ENCODE results near the gene STMP1.
"Not testable (repeated sequence)": the region's sequence is repeated elsewhere in the genome, so short reads cannot be mapped to it uniquely, and the experiment has no call there.

The STMP1 gene

GRCh38 chr7:135662373-135663114, at the start of gene STMP1:
STMP1 (plus strand) TSS chr7:135662514.
- Mint-ChIP-seq H3K27ac (peak within 1 kb of the TSS; percentile 88), H3K36me3 (ENCODE audit: low read depth) (peaks cover 9% of the 10 kb centered on the region)

GRCh38 chr7:135616136-135616535, 46.2 kb upstream of the STMP1 start:
- Mint-ChIP-seq H3K27ac (no peak overlapping the region), H3K9me3 (no peaks in the 10 kb centered on the region)
- DNase-seq (ENCODE audit: low spot score) = no peak

More at GRCh38 chr7:135662373-135663114, at the start of gene STMP1:
- Mint-ChIP-seq H3K4me3 (peak within 1 kb of the TSS; percentile 95), H3K4me1 (ENCODE audit: low read depth) (peaks cover 19% of the 10 kb centered on the region), H3K27me3 (ENCODE audit: low read depth) (no peaks in the 10 kb centered on the region), H3K9me3 (peaks cover 4% of the 10 kb centered on the region)
- peak; percentile 93 for DNase-seq (ENCODE audit: low spot score)

GRCh38 chr7:135617781-135618180, 44.5 kb upstream of the STMP1 start:
- Mint-ChIP-seq H3K4me1 (ENCODE audit: low read depth) (no peaks in the 10 kb centered on the region), H3K9me3 (no peaks in the 10 kb centered on the region), H3K27me3 (ENCODE audit: low read depth) (no peaks in the 10 kb centered on the region), H3K4me3 (no peak overlapping the region), H3K27ac (no peak overlapping the region), H3K36me3 (ENCODE audit: low read depth) (peaks cover 30% of the 10 kb centered on the region)
- DNase-seq (ENCODE audit: low spot score) = no peak

More at GRCh38 chr7:135616136-135616535, 46.2 kb upstream of the STMP1 start:
- Mint-ChIP-seq H3K27me3 (ENCODE audit: low read depth) (no peaks in the 10 kb centered on the region), H3K36me3 (ENCODE audit: low read depth) (peaks cover 29% of the 10 kb centered on the region), H3K4me3 (no peak overlapping the region), H3K4me1 (ENCODE audit: low read depth) (no peaks in the 10 kb centered on the region)

GRCh38 chr7:135618510-135618909, 43.8 kb upstream of the STMP1 start:
- Mint-ChIP-seq H3K27ac (no peak overlapping the region), H3K4me1 (ENCODE audit: low read depth) (no peaks in the 10 kb centered on the region), H3K9me3 (no peaks in the 10 kb centered on the region), H3K27me3 (ENCODE audit: low read depth) (no peaks in the 10 kb centered on the region), H3K36me3 (ENCODE audit: low read depth) (peaks cover 34% of the 10 kb centered on the region), H3K4me3 (no peak overlapping the region)
- no peak for DNase-seq (ENCODE audit: low spot score)

- H3K36me3 Mint-ChIP-seq (ENCODE audit: low read depth) = peaks cover 42% of the 10 kb centered on the region
- H3K9me3 Mint-ChIP-seq = no peaks in the 10 kb centered on the region
- H3K27me3 Mint-ChIP-seq (ENCODE audit: low read depth) = no peaks in the 10 kb centered on the region
- H3K4me3 Mint-ChIP-seq = no peak overlapping the region
- no peaks in the 10 kb centered on the region for H3K4me1 Mint-ChIP-seq (ENCODE audit: low read depth)
- no peak for DNase-seq (ENCODE audit: low spot score)
- H3K27ac Mint-ChIP-seq = no peak overlapping the region
Observed at GRCh38 chr7:135620447-135620846, 41.9 kb upstream of the STMP1 start.

- no peak for DNase-seq (ENCODE audit: low spot score)
- H3K4me3 Mint-ChIP-seq = no peak overlapping the region
- no peak overlapping the region for H3K27ac Mint-ChIP-seq
- H3K27me3 Mint-ChIP-seq (ENCODE audit: low read depth) = no peaks in the 10 kb centered on the region
- H3K36me3 Mint-ChIP-seq (ENCODE audit: low read depth) = peaks cover 39% of the 10 kb centered on the region
- H3K9me3 Mint-ChIP-seq = no peaks in the 10 kb centered on the region
- peaks cover under 1% of the 10 kb centered on the region for H3K4me1 Mint-ChIP-seq (ENCODE audit: low read depth)
Observed at GRCh38 chr7:135620980-135621850, 41.1 kb upstream of the STMP1 start.

GRCh38 chr7:135634191-135634878, 28.0 kb upstream of the STMP1 start:
- DNase-seq (ENCODE audit: low spot score) = no peak
- peaks cover 51% of the 10 kb centered on the region for H3K36me3 Mint-ChIP-seq (ENCODE audit: low read depth)
- H3K9me3 Mint-ChIP-seq = no peaks in the 10 kb centered on the region
- no peak overlapping the region for H3K4me3 Mint-ChIP-seq
- H3K27me3 Mint-ChIP-seq (ENCODE audit: low read depth) = no peaks in the 10 kb centered on the region
- no peaks in the 10 kb centered on the region for H3K4me1 Mint-ChIP-seq (ENCODE audit: low read depth)
- no peak overlapping the region for H3K27ac Mint-ChIP-seq

GRCh38 chr7:135639690-135640089, 22.6 kb upstream of the STMP1 start:
- Mint-ChIP-seq H3K36me3 (ENCODE audit: low read depth) (peaks cover 56% of the 10 kb centered on the region), H3K27ac (peak overlapping the region; percentile 26)
- not testable (repeated sequence) for DNase-seq (ENCODE audit: low spot score); H3K4me1 Mint-ChIP-seq (ENCODE audit: low read depth); H3K9me3 Mint-ChIP-seq; H3K4me3 Mint-ChIP-seq; H3K27me3 Mint-ChIP-seq (ENCODE audit: low read depth)

- Mint-ChIP-seq H3K9me3 (no peaks in the 10 kb centered on the region), H3K36me3 (ENCODE audit: low read depth) (peaks cover 57% of the 10 kb centered on the region), H3K4me3 (no peak overlapping the region), H3K4me1 (ENCODE audit: low read depth) (peaks cover 4% of the 10 kb centered on the region), H3K27me3 (ENCODE audit: low read depth) (no peaks in the 10 kb centered on the region), H3K27ac (no peak overlapping the region)
- no peak for DNase-seq (ENCODE audit: low spot score)
Observed at GRCh38 chr7:135644154-135644553, 18.2 kb upstream of the STMP1 start.

GRCh38 chr7:135644729-135645128, 17.6 kb upstream of the STMP1 start:
- H3K27ac Mint-ChIP-seq = no peak overlapping the region
- peaks cover 56% of the 10 kb centered on the region for H3K36me3 Mint-ChIP-seq (ENCODE audit: low read depth)
- H3K4me1 Mint-ChIP-seq (ENCODE audit: low read depth) = peaks cover 4% of the 10 kb centered on the region
- no peaks in the 10 kb centered on the region for H3K27me3 Mint-ChIP-seq (ENCODE audit: low read depth)
- H3K9me3 Mint-ChIP-seq = no peaks in the 10 kb centered on the region
- no peak for DNase-seq (ENCODE audit: low spot score)
- no peak overlapping the region for H3K4me3 Mint-ChIP-seq

GRCh38 chr7:135645296-135645904, 16.9 kb upstream of the STMP1 start:
- H3K4me1 Mint-ChIP-seq (ENCODE audit: low read depth) = peaks cover 5% of the 10 kb centered on the region
- no peak for DNase-seq (ENCODE audit: low spot score)
- no peaks in the 10 kb centered on the region for H3K27me3 Mint-ChIP-seq (ENCODE audit: low read depth)
- no peak overlapping the region for H3K27ac Mint-ChIP-seq
- H3K36me3 Mint-ChIP-seq (ENCODE audit: low read depth) = peaks cover 53% of the 10 kb centered on the region
- no peak overlapping the region for H3K4me3 Mint-ChIP-seq
- no peaks in the 10 kb centered on the region for H3K9me3 Mint-ChIP-seq

GRCh38 chr7:135647755-135648154, 14.6 kb upstream of the STMP1 start:
- H3K4me3 Mint-ChIP-seq = no peak overlapping the region
- no peaks in the 10 kb centered on the region for H3K9me3 Mint-ChIP-seq
- H3K36me3 Mint-ChIP-seq (ENCODE audit: low read depth) = peaks cover 41% of the 10 kb centered on the region
- peaks cover 7% of the 10 kb centered on the region for H3K4me1 Mint-ChIP-seq (ENCODE audit: low read depth)
- DNase-seq (ENCODE audit: low spot score) = no peak
- H3K27ac Mint-ChIP-seq = no peak overlapping the region
- no peaks in the 10 kb centered on the region for H3K27me3 Mint-ChIP-seq (ENCODE audit: low read depth)

GRCh38 chr7:135648235-135648634, 14.1 kb upstream of the STMP1 start:
- H3K4me1 Mint-ChIP-seq (ENCODE audit: low read depth) = peaks cover 7% of the 10 kb centered on the region
- H3K27ac Mint-ChIP-seq = no peak overlapping the region
- H3K9me3 Mint-ChIP-seq = no peaks in the 10 kb centered on the region
- no peak overlapping the region for H3K4me3 Mint-ChIP-seq
- H3K27me3 Mint-ChIP-seq (ENCODE audit: low read depth) = no peaks in the 10 kb centered on the region
- DNase-seq (ENCODE audit: low spot score) = no peak
- peaks cover 41% of the 10 kb centered on the region for H3K36me3 Mint-ChIP-seq (ENCODE audit: low read depth)

Data from T-helper 2 cell treated with Interferon-gamma antibody and Interleukin-4, amounts not matched to agents 5 μg/mL and 100 μg/mL, for 36 hours (primary cell).